ENCODE results near the gene LYPLAL1.
"Not testable (repeated sequence)": the region's sequence is repeated elsewhere in the genome, so short reads cannot be mapped to it uniquely, and the experiment has no call there.

Gene LYPLAL1

DNA sequence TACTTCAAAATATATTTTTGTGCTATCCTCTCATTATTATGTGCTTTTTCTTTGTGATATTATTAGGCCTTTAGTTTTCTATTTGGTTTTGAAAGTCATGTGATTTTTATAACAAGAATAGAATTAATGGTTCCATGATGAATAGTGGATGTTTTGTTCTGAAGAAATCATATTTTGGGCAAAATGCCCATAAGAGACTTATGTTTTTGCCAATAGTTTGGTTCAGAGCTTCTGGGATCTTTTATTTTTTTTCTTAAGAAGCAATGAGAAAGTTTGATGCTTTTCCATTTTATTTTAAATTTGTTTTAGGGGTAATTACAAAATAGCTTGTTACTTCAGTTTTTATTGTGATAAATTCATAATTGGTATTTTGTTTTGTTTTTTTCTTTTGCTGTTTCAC is 49.8 kb downstream of the LYPLAL1 start:
- DNase-seq = no peak

DNA sequence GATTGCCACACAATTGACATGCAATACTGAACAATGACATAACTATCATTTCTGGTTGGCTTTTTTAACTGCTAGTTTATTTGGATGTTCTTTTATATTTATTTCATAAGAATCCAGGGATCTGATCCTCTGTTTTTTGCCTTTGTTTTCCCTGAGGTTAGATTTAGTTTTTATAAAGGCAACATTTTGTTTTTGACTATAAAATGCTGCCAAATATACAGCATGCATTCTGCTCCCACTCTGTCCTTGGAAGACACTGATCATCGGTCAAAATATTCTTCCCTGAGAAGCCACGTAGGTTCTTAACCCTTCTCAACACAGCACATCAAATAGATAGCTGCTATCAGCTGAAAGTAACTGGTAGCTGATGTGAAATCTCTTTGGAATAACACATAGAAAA is 52.5 kb downstream of the LYPLAL1 start:
- no peak for DNase-seq

DNA sequence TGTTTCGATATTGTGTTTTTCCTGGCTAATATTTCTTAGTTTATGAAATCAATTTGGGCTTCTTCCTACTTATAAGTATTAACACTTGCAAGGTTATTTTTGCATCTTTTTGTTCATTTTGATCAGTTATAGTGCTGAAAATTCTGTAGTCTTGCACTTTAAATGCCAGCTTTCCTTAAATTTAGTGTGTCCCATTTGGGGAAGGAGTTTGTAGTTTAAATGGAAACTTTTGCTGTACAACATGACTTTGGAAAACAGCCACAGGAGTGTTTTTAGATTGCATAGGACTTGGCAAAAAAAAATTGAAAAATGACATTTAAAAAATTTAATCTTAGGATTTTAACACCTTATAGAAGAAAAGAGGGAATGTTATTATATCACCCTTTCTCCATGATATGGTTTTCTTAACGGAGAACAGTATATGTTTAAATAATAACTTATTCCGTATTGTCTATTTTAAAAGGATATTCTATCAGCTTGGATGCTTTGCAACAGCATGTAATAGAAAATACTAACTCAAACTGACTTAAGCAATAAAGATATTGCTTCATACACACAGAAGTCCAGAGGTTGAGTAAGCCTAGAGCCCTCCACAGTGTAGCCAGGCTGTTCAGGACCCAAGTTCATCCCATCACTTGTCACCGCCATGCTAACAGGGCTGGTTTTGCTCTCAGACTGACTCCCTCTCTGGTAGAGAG is 53.8 kb downstream of the LYPLAL1 start:
- no peak for DNase-seq

DNA sequence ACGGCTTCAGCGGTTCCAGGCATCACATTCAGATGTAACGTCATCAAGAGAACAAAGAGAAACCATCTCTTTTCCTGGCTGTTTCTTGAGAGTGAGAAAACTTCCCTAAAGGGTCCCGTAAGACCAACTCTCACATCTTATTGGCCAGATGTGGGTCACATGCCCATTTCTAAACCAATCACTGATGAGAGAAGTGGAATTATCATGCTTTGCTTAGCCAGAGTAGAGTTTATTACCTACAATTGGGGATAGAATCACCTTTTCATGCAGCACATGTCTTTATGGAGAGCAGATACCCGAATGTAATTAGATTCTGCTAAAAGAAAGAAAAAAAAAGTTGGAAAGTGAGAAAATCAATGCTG is 54.4 kb downstream of the LYPLAL1 start:
- DNase-seq = no peak

DNA sequence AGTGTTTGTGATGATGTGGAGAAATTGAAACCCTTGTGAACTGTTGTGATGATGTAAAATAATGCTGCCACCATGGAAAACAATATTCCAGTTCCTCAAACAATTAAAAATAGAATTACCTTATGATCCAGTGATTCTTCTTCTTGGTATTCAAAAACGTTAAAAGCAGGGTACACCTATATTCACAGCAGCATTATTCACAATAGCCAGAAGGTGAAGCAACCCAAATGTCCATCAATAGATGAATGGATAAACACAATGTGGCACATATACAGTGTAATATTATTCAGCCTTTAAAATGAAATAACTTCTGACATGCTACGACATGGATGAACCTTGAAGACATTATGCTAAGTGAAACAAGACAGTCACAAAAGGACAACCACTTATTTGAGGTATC is 59.2 kb downstream of the LYPLAL1 start:
- DNase-seq = no peak

DNA sequence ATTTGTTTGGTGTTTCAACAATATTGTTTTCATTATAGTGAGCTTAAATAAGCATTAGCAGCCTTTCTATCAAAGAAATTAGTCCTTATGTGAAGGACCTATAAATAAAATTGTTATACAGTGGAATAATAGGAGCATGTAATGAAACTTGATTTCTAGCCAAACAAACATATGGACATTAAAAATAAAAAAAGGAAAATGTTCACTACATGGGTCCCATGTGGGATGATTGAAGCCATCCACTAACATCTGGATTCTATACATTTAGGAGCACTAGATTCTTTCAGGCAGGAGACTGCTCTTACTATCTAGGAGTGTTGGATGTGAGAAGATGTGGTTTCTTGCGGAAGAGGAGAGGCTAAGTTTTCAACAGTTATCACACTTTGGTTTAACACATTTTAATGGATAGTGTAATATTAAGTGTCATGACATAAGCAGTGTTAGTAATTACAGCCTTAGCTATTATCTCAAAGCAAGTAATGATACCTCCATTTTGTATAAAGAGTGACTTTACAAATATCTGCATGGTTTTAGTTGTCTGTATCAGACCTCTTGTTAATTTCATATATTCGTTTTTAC is 62.3 kb downstream of the LYPLAL1 start:
- no peak for DNase-seq

DNA sequence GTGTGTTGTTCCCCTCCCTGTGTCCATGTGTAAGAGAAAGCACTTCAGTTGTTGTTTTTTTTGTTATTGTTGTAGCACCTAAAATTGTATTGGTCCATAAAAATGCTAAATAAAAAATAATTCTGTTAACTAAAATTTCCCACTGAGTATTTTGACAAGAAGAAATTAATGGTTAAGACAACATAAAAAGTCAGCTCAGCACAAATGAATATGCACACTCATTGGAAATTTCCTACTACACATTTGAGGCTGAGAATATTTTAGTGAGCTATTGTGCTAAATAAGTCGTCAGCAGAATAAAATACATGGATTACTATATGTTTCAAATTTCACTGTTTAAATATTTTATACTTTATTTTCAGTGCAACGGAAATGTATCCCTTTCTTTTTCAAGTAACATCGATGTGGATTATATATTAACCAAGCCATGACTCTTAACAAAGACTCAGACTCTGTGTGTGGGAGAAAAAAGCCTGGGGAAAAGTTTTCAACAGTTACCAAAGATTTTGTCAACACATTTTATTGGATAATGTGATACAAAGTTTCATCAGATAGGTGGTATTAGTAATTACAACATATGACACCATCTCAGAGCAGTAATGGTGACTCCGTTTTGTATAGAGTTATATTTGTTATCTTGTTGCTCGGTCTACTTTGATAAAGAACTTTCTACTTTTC is 63.4 kb downstream of the LYPLAL1 start:
- DNase-seq = no peak

DNA sequence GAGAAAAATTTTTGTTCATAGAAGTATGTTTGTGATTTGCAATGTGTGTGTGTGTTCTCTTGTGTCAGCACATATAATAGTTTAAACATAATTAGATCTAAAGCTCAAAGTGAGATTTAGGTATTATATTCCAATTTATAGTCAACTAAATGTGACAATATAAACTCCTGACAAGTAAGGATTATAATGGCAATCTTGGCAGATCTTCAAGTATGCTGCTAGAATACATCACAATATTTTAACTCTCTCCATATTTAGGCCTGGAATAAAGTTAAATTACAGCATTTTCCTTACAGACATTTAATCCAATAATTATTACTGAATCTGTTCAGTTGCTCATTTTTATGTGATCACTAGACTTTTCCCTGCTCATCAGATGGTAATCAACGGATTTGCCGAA is 65.8 kb downstream of the LYPLAL1 start:
- DNase-seq = no peak

DNA sequence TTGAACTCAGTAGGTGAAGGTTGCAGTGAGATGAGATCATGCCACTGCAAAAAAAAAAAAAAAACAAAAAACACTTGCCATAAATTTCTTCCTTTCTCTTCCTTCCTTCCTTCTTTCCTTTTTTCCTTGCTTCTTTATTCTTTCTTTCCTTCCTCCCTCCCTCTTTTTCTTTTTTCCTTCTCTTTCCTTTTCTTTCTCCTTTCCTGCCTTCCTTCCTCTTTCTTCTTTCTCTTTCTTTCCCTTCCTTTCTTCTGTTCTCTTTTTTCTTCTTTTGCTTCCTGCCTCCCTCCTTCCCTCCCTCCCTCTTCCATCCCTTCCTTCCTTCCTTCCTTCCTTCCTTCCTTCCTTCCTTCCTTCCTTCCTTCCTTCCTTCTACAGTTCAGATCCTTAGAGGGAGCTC is 71.2 kb downstream of the LYPLAL1 start:
- no peak for DNase-seq

DNA sequence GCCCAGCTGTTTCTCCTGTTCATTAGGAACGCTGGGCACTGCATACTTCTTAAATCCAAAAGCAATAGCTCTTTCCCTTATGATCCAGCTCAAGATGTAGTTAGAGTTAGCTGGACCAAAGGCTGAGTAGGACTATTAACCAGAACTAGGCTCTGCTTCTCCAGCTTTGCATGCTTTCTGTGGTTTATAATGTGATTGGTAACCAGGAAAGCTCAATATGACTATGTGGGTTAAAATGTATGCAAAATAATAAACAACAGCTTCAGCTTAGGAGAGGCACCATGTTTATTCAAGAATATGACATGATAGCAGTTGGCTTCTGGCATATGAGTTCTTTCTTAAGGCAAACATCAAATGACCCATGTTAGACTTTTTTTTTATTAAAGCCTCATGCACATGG is 73.8 kb downstream of the LYPLAL1 start:
- no peak for DNase-seq

DNA sequence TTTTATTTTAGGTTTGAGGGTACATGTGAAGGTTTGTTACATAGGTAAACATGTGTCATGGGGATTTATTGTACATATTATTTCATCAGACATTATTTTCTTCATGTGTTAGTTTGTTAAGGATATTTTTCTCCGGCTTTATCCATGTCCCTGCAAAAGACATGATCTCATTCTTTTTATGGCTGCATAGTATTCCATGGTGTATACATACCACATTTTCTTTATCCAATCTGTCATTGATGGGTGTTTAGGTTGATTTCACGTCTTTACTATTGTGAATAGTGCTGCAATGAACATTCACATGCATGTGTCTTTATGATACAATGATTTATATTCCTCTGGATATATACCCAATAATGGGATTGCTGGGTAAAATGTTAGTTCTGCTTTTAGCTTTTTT is 76.8 kb downstream of the LYPLAL1 start:
- not testable (repeated sequence) for DNase-seq

DNA sequence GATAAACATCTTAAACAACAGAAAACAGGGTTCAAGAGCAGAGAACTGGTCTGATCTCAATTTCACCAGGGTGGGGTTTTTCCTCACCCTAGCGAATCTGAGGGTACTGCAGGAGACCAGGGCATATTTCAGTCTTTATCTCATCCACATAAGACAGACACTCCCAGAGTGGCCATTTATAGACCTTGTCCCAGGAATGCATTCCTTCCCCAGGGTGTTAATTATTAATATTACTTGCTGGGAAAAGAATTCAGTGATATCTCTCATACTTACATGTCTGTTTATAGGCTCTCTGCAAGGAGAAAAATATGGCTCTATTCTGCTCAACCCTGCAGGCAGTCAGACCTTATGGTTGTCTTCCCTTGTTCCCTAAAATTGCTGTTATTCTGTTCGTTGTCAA is 84.1 kb downstream of the LYPLAL1 start:
- no peak for DNase-seq

DNA sequence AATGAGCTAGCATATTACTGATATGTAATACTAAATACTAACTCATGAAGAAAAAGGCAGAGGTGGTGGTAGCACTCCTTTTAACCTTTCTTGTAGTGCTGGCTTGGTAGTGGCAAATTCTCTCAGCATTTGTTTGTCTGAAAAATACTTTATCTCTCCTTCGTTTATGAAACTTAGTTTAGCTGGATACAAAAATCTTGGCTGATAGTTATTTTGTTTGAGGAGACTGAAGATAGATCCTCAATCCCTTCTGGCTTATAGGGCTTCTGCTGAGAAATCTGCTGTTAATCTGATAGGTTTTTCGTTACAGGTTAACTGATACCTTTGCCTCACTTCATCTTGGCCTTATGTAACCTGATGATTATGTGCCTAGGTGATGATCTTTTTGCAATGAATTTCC is 87.8 kb downstream of the LYPLAL1 start:
- DNase-seq = no peak
